Measurements from ENCODE around the gene ASTN2. TPM values are rescaled to one million over a fixed set of nuclear protein-coding genes. Genes with fewer than 3 reads are reported as not detected.

The ASTN2 gene
- total and polyA plus RNA-seq, 2 experiments from 2014 or later = 7.0 to 24.6 TPM

- H3K27me3 Mint-ChIP-seq (ENCODE audit: insufficient read depth, low read depth, poor library complexity) = peaks cover 21% of the 10 kb centered on the region
- no peak for ATAC-seq
These were observed 147.9 kb downstream of the ASTN2 start for GRCh38 chr9:117266855-117267497.

More at GRCh38 chr9:117266855-117267497, 147.9 kb downstream of the ASTN2 start:
- no peaks in the 10 kb centered on the region for H3K79me2 ChIP-seq (replicated peaks; ENCODE audit: insufficient read depth)
- DNase-seq (ENCODE audit: low spot score) = no peak
- Mint-ChIP-seq H3K9me3 (no peaks in the 10 kb centered on the region), H3K27ac (no peak overlapping the region), H3K36me3 (ENCODE audit: low read depth) (no peaks in the 10 kb centered on the region), H3K4me3 (no peak overlapping the region), H3K4me1 (peaks cover 22% of the 10 kb centered on the region)
- H3K4me2 ChIP-seq = no peak overlapping the region
- H3K9me2 ChIP-seq (ENCODE audit: insufficient read depth) = no peaks in the 10 kb centered on the region; the same call in 1 of the 2 replicates
- H3K27me3 ChIP-seq (ENCODE audit: insufficient read depth) = peaks cover 41% of the 10 kb centered on the region
- no peak overlapping the region for H3K27ac ChIP-seq (ENCODE audit: low read depth)
- peaks cover 3% of the 10 kb centered on the region; the same call in 1 of the 2 replicates for H4K20me1 ChIP-seq (replicated peaks; ENCODE audit: insufficient read depth)
- H3F3A ChIP-seq (replicated peaks; ENCODE audit: low read depth) = no peaks in the 10 kb centered on the region
- H3K4me1 ChIP-seq (ENCODE audit: insufficient read depth) = peaks cover 16% of the 10 kb centered on the region
- H3K36me3 ChIP-seq (ENCODE audit: insufficient read depth) = no peaks in the 10 kb centered on the region
- no peak overlapping the region for H3K4me3 ChIP-seq
- TF ChIP-seq REST (IDR thresholded peaks at IDR 0.05; ENCODE audit: unreplicated experiment) (no peak), ETS1 (IDR thresholded peaks at IDR 0.05) (no peak), ZNF462 (CRISPR knock-in tag; IDR thresholded peaks at IDR 0.05) (no peak), ZNF114 (CRISPR knock-in tag; IDR thresholded peaks at IDR 0.05) (no peak), EZH2phosphoT487 (IDR thresholded peaks at IDR 0.05; ENCODE audit: unreplicated experiment) (no peak), STAT1 (IDR thresholded peaks at IDR 0.05; ENCODE audit: unreplicated experiment) (no peak), ZNF331 (CRISPR knock-in tag; IDR thresholded peaks at IDR 0.05; ENCODE audit: low read depth) (no peak), JUNB (IDR thresholded peaks at IDR 0.05; ENCODE audit: unreplicated experiment) (no peak), CTCF (conservative IDR thresholded peaks at IDR 0.05; ENCODE audit: low read depth in 2 of 2) (no peak), NANOG (IDR thresholded peaks at IDR 0.05; ENCODE audit: borderline replicate concordance) (no peak), EZH2 (IDR thresholded peaks at IDR 0.05; ENCODE audit: low read depth, unreplicated experiment) (no peak), POLR2AphosphoS5 (IDR thresholded peaks at IDR 0.05; ENCODE audit: low read depth) (no peak), CREB1 (CRISPR knock-in tag; IDR thresholded peaks at IDR 0.05; ENCODE audit: low read depth) (no peak)
- H2AFZ ChIP-seq = no peak overlapping the region

Data from GM23338 (cell line).